Heart left ventricle (tissue), 16 donors: ENCODE results near the gene ATG9B. TPM values are rescaled to one million over a fixed set of nuclear protein-coding genes. Genes with fewer than 3 reads are reported as not detected.

ENCODE experiments used
- ATAC-seq, 4 donors: fragments of 200-7000 bp; cut with Tn5 transposase; one replicate each; pipeline ENCODE4 v1.9.1; 2020 to 2022; ENCODE audit warnings: moderate library complexity in 4 of 4, mild to moderate bottlenecking in 3 of 4, moderate number of reproducible peaks in 1 of 4
- DNase-seq, 5 donors: peaks; one replicate each; pipeline ENCODE4 v3.0.0-alpha.2; 2020
- H3K27ac ChIP-seq, 12 donors: fragments of 200-600 bp; sonication (generic) in 4 of 12; one replicate each; pipeline versions ENCODE4 v1.5.0 to v1.8.0; 2016 to 2022; ENCODE audit warnings: mild to moderate bottlenecking in 2 of 12
- H3K27me3 ChIP-seq, 9 donors: fragments of 200-600 bp; sonication (generic) in 2 of 9; one replicate each; pipeline versions ENCODE4 v1.5.1 to v1.8.0; 2016 to 2022; ENCODE audit warnings: mild to moderate bottlenecking in 3 of 9
- H3K36me3 ChIP-seq, 9 donors: fragments of 200-600 bp; sonication (generic) in 2 of 9; one replicate each; pipeline versions ENCODE4 v1.5.0 to v1.8.0; 2018 to 2022; ENCODE audit warnings: mild to moderate bottlenecking in 2 of 9
- H3K4me1 ChIP-seq, 12 donors: fragments of 200-600 bp; sonication (generic) in 4 of 12; one replicate each; pipeline versions ENCODE4 v1.5.0 to v1.8.0; 2016 to 2022; ENCODE audit warnings: mild to moderate bottlenecking in 3 of 12
- H3K4me3 ChIP-seq, 12 donors: fragments of 200-600 bp; sonication (generic) in 4 of 12; one replicate each; pipeline versions ENCODE4 v1.5.0 to v1.8.0; 2017 to 2022; ENCODE audit warnings: mild to moderate bottlenecking in 9 of 12, moderate library complexity in 4 of 12
- H3K9me3 ChIP-seq, 12 donors: fragments of 200-600 bp; sonication (generic) in 4 of 12; one replicate each; pipeline versions ENCODE4 v1.5.0 to v1.8.0; 2016 to 2022; ENCODE audit warnings: mild to moderate bottlenecking in 1 of 12
- POLR2A ChIP-seq, 2 donors: fragments of 450-650 bp; IDR thresholded peaks; one replicate each; pipeline ENCODE4 v1.6.1; 2017; ENCODE audit warnings: antibody characterized with exemption in 2 of 2, mild to moderate bottlenecking in 2 of 2, moderate library complexity in 2 of 2
- WGBS, 4 donors: extraction: QIAGEN DNeasy Blood & Tissue Kit in 2 of 4; methylation state at CpG; one replicate each; pipeline versions ENCODE4 v1.1.5 to v1.1.7; 2013 to 2018; 5-methylcytosine and 5-hydroxymethylcytosine counted together
- intact Hi-C, 10 donors: fragments of 100-400 bp; cut with DNase I; formaldehyde crosslinking; loops; one replicate each; pipeline versions ENCODE4 v1.11.1 to v1.14.2; 2022
- polyA plus RNA-seq, 2 donors: library from polyadenylated mRNA; stranded (reverse); fragments of 200-250 nt; gene quantifications; one replicate each; pipeline ENCODE4 v1.2.3, GENCODE V29; 2013
- total RNA-seq, 9 donors: library from RNA; depleted of rRNA in 2 of 9; stranded (reverse); fragments of >200 nt in 2 of 9; fragmentation: NEBNext Ultra II Directional in 3 of 9; extraction: Animal tissue kit (Norgen Biotek cat#: 25700) in 3 of 9; gene quantifications; one replicate each; pipeline versions ENCODE4 v1.1.0 to v1.2.4, GENCODE V29; 2016 to 2023
- TF ChIP-seq, protein P1 (sequence below), 12 donors: fragments of 200-600 bp; sonication (generic) in 4 of 12; IDR thresholded peaks; one replicate each; pipeline versions ENCODE4 v1.5.0 to v1.8.0; 2018 to 2022; ENCODE audit warnings: antibody characterized with exemption in 12 of 12, mild to moderate bottlenecking in 5 of 12
- donor health status: ischemic (EF 13 %, LVEDD 7.1; RV severe dilation, severe dysfunction).
- donor health status: healthy with polysubstance abuse.
- donor health status: DM: no; HTN: yes; CAD: no.
- donor health status: DM: no; HTN: no; CAD: no.
- donor health status: ischemic (EF 25% LVEDD 6.9; RV normal size, moderate dysfunction).
- donor health status: ischemic (EF 25% LVEDD 5.7; RV mildly dilated, moderate dysfunction).
- donor health status: healthy.
- donor health status: DM: yes; HTN: yes; CAD: no.
- donor health status: ischemic (EF 35%, LVEDD 5.7; RV mildly dilated, moderate dysfunction).
- donor health status: nonischemic (EF 11% LVEDD 7.7; RV severe dilation, severe dysfunction).
- donor health status: DM: yes; HTN: yes; CAD: no.
- donor health status: PGD.
- donor health status: ischemic (EF 29% LVEDD 5.4; RV normal size, mild dysfunction).
- donor health status: nonischemic (EF 23%, LVEDD 6.1; RV moderate dilation, normal function).

ATG9B gene
- total and polyA plus RNA-seq, 11 donors: 0.07 to 1.0 (median 0.32) TPM; not detected in 7

DNA sequence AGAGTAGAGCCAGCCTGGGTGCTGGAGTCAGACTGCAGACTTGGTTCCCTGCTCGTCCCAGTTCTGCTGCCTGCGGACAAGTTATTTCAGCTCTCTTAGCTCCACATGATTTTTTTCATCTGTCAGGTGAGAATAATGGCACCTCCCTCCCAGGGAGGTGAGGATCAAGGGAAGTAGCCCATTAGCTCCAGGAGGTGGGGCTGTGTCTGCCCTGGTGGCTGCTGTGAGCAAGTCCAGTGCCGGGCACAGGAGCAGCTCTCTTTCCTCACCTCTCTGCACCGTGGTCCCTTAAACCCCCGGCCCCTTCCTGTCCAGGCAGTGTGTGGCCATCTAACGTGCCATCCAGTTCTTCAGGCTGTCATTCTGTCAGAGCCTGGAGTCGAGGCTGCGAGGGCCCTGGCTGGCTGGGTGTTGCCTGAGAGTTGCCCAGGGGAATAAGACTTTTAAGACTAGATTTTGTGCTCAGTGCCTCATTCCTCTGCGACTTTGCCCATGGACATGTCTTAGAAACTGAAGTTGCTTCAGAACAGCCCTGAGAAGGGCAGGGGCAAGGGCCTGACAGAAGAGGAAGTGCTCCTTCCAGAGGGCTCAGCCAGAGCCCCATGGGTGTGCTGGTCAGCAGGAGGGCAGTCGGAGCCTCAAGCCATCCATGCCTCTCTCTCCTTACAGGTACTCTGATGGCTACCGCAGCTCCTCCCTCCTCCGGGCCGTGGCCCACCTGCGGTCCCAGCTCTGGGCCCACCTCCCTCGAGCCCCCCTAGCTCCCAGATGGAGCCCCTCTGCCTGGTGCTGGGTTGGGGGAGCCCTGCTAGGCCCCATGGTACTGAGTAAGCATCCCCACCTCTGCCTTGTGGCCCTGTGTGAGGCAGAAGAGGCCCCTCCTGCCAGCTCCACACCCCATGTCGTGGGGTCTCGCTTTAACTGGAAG, 8.9 kb upstream of the ATG9B start:
- Histone ChIP-seq H3K4me1 (peaks cover 0 to 30% (median 13%) of the 10 kb centered on the region in 12 donors), H3K4me3 (no peak overlapping the region), H3K9me3 (no peaks in the 10 kb centered on the region), H3K27ac (no peak overlapping the region), H3K27me3 (no peaks in the 10 kb centered on the region), H3K36me3 (peaks cover 0 to 52% (median 38%) of the 10 kb centered on the region in 9 donors)
- no peak for DNase-seq
- TF ChIP-seq POLR2A (IDR thresholded peaks at IDR 0.05): no peak
- TF ChIP-seq, protein P1, sequence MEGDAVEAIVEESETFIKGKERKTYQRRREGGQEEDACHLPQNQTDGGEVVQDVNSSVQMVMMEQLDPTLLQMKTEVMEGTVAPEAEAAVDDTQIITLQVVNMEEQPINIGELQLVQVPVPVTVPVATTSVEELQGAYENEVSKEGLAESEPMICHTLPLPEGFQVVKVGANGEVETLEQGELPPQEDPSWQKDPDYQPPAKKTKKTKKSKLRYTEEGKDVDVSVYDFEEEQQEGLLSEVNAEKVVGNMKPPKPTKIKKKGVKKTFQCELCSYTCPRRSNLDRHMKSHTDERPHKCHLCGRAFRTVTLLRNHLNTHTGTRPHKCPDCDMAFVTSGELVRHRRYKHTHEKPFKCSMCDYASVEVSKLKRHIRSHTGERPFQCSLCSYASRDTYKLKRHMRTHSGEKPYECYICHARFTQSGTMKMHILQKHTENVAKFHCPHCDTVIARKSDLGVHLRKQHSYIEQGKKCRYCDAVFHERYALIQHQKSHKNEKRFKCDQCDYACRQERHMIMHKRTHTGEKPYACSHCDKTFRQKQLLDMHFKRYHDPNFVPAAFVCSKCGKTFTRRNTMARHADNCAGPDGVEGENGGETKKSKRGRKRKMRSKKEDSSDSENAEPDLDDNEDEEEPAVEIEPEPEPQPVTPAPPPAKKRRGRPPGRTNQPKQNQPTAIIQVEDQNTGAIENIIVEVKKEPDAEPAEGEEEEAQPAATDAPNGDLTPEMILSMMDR (IDR thresholded peaks at IDR 0.05): no peak
- WGBS, 4 donors: 84 to 91% (median 87%) methylated on average over 13 to 17 of the region's 17 CpGs
- no peak for ATAC-seq
- intact Hi-C loops: loop anchor here in 3 of 10 donors (2.0 to 5.0 kb wide), 2 partner anchors 76 to 79 kb away; no protein-coding TSS in a partner anchor

DNA sequence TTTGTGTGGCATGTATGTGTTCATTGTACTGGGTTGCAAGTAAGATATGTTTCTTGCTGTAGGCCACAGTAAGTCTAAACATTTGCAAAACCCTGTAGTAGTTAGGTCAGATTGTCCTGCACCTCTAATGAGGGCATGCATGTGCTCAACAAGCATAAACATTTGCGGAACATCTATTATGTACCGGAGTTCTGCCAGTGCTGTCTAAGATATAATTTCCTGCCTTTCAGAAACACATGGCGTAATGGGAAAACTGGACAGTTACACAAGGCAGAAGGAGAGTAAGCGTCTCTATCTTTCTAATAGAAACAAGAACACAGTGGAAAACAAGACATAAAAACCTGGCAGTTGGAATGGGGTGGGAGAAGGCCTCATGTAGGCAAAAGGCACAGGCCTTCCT, 6.7 kb upstream of the ATG9B start:
- Histone ChIP-seq H3K4me1 (peaks cover 0 to 37% (median 16%) of the 10 kb centered on the region in 12 donors), H3K27me3 (no peaks in the 10 kb centered on the region), H3K4me3 (no peak overlapping the region), H3K27ac (no peak overlapping the region), H3K36me3 (peaks cover 0 to 35% (median 22%) of the 10 kb centered on the region in 9 donors), H3K9me3 (no peaks in the 10 kb centered on the region)
- 96 to 98% (median 97%) methylated on average over 4 of the region's 4 CpGs for WGBS, 4 donors
- no peak for ATAC-seq
- no peak for TF ChIP-seq POLR2A (IDR thresholded peaks at IDR 0.05)
- TF ChIP-seq, protein P1 (IDR thresholded peaks at IDR 0.05): no peak
- no peak for DNase-seq
- intact Hi-C loops: loop anchor here in 2 of 10 donors (5.0 kb wide), 1 partner anchor 81 kb away; no protein-coding TSS in a partner anchor

DNA sequence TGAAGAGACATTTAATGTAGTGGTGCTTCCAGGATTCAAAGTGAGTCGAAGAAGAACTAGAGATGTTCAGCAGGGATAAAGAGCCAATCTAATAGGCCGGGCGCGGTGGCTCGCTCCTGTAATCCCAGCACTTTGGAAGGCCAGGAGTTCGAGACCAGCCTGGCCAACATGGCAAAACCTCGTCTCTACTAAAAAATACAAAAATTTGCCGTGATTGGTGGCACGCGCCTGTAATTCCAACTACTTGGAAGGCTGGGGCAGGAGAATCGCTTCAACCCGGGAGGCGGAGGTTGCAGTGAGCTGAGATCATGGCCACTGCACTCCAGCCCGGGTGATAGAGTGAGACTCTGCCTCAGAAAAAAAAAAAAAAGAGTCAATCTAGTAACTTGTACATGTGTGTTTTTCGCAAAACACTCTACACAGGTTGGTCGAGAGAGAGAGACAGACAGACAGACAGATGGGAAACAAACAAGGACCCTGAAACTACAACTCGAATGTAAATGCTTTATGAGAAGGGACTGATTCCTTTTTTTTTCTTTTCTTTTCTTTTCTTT, 4.7 kb upstream of the ATG9B start:
- DNase-seq (no peak), ATAC-seq (no peak)
- H3K36me3 ChIP-seq: peaks cover 0 to 16% (median 8%) of the 10 kb centered on the region in 9 donors
- peak overlapping the region; percentile 62 to 91 (median 76) for H3K4me3 ChIP-seq
- intact Hi-C loops: loop anchor here in 7 of 10 donors (1.0 to 10.0 kb wide), 11 partner anchors 29 to 662 kb away; partner anchors contain the start of genes SLC4A2 (in 3 of the 7), AGAP3 (in 1 of the 7) and REPIN1 (in 1 of the 7)
- H3K9me3 ChIP-seq: no peaks in the 10 kb centered on the region
- H3K27ac ChIP-seq: peak overlapping the region in 11 of 12 donors; percentile 67 to 90 (median 87)
- 44 to 55% (median 53%) methylated on average over 17 of the region's 17 CpGs for WGBS, 4 donors
- no peaks in the 10 kb centered on the region for H3K27me3 ChIP-seq
- H3K4me1 ChIP-seq: peaks cover 0 to 22% (median 15%) of the 10 kb centered on the region in 12 donors
- TF ChIP-seq POLR2A (IDR thresholded peaks at IDR 0.05): no peak
- TF ChIP-seq, protein P1 (IDR thresholded peaks at IDR 0.05): peak in 1 of 12 donors; percentile 20
